ENCODE results near the gene SCFD2. TPM values are rescaled to one million over a fixed set of nuclear protein-coding genes. Genes with fewer than 3 reads are reported as not detected.
A peak's percentile ranks its signal among the peaks of the same experiment; 100 is the strongest.

SCFD2 gene
- total and polyA plus RNA-seq, 9 donors = 9.4 to 14.8 (median 11.3) TPM

DNA sequence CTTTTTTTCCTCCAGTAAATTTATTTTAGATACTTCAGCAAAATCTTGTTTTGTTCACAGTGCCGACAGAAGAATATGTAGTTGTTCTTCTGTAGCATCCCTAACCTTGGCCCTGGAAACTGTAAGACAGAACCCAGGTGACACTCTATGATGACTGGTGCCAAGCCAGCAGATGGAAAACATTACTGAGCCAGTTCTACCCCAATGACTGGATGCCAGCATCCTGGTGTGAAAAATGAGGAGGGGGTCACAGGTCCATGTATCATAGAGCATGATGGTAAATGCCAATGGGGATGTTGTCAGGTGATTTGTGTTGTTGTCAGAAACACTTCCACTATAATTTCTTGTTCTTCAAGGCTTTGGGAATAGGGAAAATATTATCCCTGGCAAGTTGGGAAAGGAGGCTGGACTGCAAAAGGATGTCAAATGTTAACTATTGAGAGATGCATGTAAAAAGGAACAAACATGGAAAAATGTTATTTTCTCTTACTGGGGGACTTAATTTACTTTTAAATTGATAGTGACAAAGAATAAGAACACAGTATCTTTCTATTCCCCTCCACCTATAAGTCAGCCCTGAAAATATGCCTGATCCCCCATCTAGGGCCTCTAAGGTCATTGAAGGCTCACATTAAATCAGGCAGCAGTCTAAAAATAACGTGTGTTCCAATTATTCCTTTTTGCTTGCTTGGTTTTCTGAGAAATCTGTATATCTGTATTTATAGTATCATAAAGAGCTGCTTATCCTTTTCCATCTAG is 343.9 kb downstream of the SCFD2 start:
- no peaks in the 10 kb centered on the region for H3K36me3 ChIP-seq (ENCODE audit: control insufficient read depth, insufficient read depth, low read length)
- H3K27ac ChIP-seq (ENCODE audit: low read length) = peak overlapping the region; percentile 67
- no peaks in the 10 kb centered on the region for H3K9me3 ChIP-seq (replicated peaks; ENCODE audit: control insufficient read depth, low read depth, low read length)
- peaks cover 3% of the 10 kb centered on the region for H3K4me1 ChIP-seq (ENCODE audit: control insufficient read depth, insufficient read depth, low read length)
- WGBS (ENCODE audit: insufficient coverage) = 20% methylated on average over 1 of the region's 2 CpGs
- H3K27me3 ChIP-seq (ENCODE audit: control insufficient read depth, insufficient read depth, low read length) = no peaks in the 10 kb centered on the region
- DNase-seq = peak; percentile 65
- no peak overlapping the region for H3K4me3 ChIP-seq (ENCODE audit: low read length)

DNA sequence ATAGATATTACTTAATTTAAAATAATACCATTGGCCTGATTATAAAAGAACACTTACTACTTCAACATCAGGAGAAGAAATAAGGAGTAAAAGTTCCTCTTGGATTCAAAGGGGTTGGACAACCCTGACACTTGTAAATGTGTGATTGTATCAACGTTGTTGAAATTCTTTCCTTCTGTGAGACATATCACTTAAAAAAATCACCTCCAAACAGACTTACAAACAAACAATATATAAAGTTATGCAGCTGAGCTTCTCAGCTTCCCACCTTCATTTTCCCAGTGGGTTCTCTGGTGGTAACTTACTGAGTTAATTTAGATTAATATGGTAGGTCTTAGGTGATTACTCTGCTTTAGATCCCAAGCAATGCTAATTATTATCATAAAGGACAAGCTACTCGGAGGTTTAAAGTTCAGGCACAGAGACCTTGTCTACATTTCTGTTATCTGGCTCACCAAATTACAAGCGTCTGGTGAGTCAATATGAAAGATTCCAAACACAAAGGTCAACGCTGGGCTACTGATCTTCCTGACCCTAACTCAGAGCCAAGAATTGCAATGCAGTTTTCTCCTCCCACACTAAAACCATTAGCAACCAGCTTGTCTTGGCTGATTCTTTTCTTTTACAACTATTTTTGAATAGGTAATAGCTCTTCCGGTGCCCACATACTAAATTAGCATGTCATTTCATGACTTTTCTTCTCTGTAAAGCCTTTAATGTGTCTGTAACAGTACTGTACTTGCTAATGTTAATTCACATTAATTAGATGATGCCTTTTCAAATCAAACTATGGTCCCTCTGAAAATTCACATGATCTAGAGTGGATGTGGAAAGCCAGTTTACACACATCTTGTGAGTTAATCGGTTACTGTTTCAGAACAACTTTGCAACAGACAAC is 346.1 kb downstream of the SCFD2 start:
- Histone ChIP-seq H3K4me3 (ENCODE audit: low read length) (no peak overlapping the region), H3K27ac (ENCODE audit: low read length) (no peak overlapping the region), H3K4me1 (ENCODE audit: control insufficient read depth, insufficient read depth, low read length) (peaks cover 3% of the 10 kb centered on the region), H3K27me3 (ENCODE audit: control insufficient read depth, insufficient read depth, low read length) (no peaks in the 10 kb centered on the region), H3K9me3 (replicated peaks; ENCODE audit: control insufficient read depth, low read depth, low read length) (no peaks in the 10 kb centered on the region), H3K36me3 (ENCODE audit: control insufficient read depth, insufficient read depth, low read length) (no peaks in the 10 kb centered on the region)
- no peak for DNase-seq
- 20% methylated on average over 1 of the region's 6 CpGs for WGBS (ENCODE audit: insufficient coverage)

DNA sequence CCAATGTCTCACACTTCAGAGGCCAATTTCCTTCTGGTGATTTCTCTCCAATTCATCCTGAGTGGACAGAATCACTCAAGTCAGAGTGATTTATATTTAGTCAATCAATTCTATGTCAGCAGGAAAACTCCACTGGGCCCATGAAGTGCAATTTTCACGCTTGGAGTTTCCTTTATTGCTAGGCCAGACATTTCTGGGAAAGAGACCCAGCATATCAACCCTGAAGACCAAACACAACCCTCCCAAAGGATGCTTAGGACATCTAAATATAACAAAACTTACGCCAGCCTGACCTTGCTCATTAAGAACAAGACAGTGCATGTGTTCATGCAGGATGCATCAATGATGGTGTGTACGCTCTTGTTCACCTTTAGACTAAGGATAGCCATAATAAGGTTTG is 347.4 kb downstream of the SCFD2 start:
- DNase-seq = no peak
- peaks cover 9% of the 10 kb centered on the region for H3K4me1 ChIP-seq (ENCODE audit: control insufficient read depth, insufficient read depth, low read length)
- H3K36me3 ChIP-seq (ENCODE audit: control insufficient read depth, insufficient read depth, low read length) = no peaks in the 10 kb centered on the region
- H3K4me3 ChIP-seq (ENCODE audit: low read length) = no peak overlapping the region
- H3K27me3 ChIP-seq (ENCODE audit: control insufficient read depth, insufficient read depth, low read length) = no peaks in the 10 kb centered on the region
- H3K27ac ChIP-seq (ENCODE audit: low read length) = no peak overlapping the region
- H3K9me3 ChIP-seq (replicated peaks; ENCODE audit: control insufficient read depth, low read depth, low read length) = no peaks in the 10 kb centered on the region
- WGBS (ENCODE audit: insufficient coverage) = no CpG with 5 or more reads among the region's 3 CpGs

DNA sequence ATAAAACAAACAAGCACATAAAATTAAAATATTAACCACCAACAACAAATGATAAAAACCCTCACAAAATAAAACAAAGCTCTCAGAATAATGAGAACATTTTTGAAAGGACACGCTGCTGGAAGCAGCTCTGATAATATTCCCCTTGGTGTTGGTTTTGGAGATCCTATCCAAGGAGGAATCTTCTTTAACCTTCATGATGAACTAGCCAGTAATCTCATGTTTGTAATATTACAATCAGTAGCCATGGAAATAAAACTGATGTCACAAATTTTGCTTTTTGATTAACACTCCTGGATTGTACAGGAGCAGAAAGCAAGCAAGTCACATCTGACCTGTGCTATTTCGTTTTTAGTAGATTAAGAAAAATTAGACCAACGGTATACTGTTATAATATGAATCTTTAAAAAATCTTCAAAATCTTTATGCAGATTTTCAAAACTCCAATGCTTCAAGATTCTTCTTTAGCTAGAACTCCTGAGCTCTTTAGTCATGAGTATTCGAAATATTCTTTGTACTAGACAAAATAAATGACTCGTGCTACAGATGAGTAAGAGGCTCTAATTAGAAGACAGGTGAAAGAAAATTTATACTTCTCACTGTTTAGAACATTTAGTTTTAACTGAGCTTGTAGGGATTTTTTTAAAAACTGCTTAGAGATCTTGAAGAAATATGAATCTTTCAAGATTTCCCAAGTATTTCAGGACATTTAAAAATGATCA is 349.6 kb downstream of the SCFD2 start:
- no peaks in the 10 kb centered on the region for H3K9me3 ChIP-seq (replicated peaks; ENCODE audit: control insufficient read depth, low read depth, low read length)
- no CpG with 5 or more reads among the region's 5 CpGs for WGBS (ENCODE audit: insufficient coverage)
- peak overlapping the region; percentile 77 for H3K27ac ChIP-seq (ENCODE audit: low read length)
- no peaks in the 10 kb centered on the region for H3K36me3 ChIP-seq (ENCODE audit: control insufficient read depth, insufficient read depth, low read length)
- H3K27me3 ChIP-seq (ENCODE audit: control insufficient read depth, insufficient read depth, low read length) = no peaks in the 10 kb centered on the region
- peak; percentile 87 for DNase-seq
- peaks cover 17% of the 10 kb centered on the region for H3K4me1 ChIP-seq (ENCODE audit: control insufficient read depth, insufficient read depth, low read length)
- H3K4me3 ChIP-seq (ENCODE audit: low read length) = no peak overlapping the region

DNA sequence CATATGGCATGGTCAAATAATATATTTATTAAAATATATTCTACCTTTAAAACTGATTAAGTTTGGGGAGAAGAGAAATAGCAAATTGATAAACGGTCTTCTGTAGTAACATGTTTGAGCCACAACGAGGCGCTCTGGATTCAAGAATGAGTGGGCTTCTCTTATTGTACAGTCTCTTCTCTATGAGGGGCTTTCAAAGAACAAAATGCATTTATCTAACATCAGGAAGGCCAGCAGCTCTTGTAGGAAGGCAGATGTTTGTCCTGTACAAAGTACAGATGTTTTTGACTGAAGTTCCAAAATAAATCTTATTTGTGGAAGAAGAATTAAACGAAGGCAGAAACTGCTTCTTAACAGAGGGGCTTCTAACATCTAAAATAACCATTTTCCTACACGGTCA is 350.2 kb downstream of the SCFD2 start:
- H3K27ac ChIP-seq (ENCODE audit: low read length) = peak overlapping the region; percentile 77
- DNase-seq = peak; percentile 94
- H3K36me3 ChIP-seq (ENCODE audit: control insufficient read depth, insufficient read depth, low read length) = no peaks in the 10 kb centered on the region
- peaks cover 17% of the 10 kb centered on the region for H3K4me1 ChIP-seq (ENCODE audit: control insufficient read depth, insufficient read depth, low read length)
- H3K9me3 ChIP-seq (replicated peaks; ENCODE audit: control insufficient read depth, low read depth, low read length) = no peaks in the 10 kb centered on the region
- H3K4me3 ChIP-seq (ENCODE audit: low read length) = no peak overlapping the region
- WGBS (ENCODE audit: insufficient coverage) = no CpG with 5 or more reads among the region's 5 CpGs
- H3K27me3 ChIP-seq (ENCODE audit: control insufficient read depth, insufficient read depth, low read length) = no peaks in the 10 kb centered on the region

DNA sequence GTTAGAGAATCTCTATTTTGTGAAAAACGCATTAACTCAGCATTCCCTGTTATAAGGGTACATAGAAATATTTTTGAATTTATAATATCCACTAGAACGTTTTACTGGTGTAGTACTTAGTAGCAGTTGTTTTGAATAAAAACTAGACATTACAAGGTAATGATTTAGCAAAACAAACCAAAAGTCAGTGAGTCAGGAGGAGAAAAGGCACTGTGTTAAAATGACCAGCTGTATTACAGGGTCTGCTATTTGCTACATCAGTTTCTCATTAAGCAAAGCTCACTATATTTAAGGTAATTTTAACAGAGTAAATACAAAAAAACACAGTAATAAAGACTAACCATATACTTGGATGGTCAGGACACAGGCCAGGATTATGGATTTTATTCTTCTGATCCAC is 351.0 kb downstream of the SCFD2 start:
- no CpG with 5 or more reads among the region's 2 CpGs for WGBS (ENCODE audit: insufficient coverage)

DNA sequence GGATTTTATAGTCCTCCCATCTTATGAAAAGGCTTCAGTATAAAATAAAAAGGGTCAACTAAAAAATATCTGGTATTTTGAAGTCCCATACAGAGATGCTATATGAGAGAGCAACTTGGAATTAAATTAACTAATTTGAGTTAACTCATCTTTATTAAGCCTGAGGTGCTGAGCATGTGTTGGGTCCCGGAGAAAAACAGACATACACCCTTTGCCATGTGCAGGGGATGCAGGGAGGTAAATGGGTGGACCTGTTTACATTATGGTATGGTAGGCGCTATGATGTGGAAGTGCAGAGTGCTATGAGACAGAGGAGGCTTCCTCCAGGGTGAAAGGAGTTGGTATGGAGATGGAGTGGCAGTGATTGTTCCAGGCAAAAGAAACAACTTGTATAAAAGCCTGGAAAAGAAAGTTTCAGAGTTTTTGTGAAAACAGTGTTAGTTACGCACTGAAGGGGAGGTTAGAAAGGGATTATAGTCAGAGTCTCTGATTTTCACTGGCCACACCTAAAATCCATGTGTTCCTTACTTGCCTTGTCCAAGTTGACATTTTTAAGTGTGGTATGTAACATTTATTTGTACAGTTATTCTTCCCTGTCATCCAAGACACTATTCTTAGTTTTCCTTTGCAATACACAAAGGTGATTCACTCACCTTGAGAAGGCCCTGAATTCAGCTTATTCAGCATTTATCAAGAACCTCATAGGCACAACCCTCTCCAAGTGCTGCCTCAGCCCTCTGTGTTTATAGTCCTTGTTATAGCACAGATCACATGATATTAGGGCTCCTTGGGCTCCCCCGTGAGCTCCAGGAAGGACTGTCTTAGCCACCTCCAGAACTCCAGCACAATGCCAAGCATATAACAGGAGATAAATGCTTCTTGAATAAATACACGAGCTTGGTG is 351.7 kb downstream of the SCFD2 start:
- peaks cover 25% of the 10 kb centered on the region for H3K4me1 ChIP-seq (ENCODE audit: control insufficient read depth, insufficient read depth, low read length)
- WGBS (ENCODE audit: insufficient coverage) = 78% methylated on average over 1 of the region's 5 CpGs
- H3K27ac ChIP-seq (ENCODE audit: low read length) = peak overlapping the region; percentile 76
- no peaks in the 10 kb centered on the region for H3K36me3 ChIP-seq (ENCODE audit: control insufficient read depth, insufficient read depth, low read length)
- no peak overlapping the region for H3K4me3 ChIP-seq (ENCODE audit: low read length)
- DNase-seq = peak; percentile 65
- no peaks in the 10 kb centered on the region for H3K9me3 ChIP-seq (replicated peaks; ENCODE audit: control insufficient read depth, low read depth, low read length)
- no peaks in the 10 kb centered on the region for H3K27me3 ChIP-seq (ENCODE audit: control insufficient read depth, insufficient read depth, low read length)

More for the DNA sequence above, 351.0 kb downstream of the SCFD2 start:
- no peaks in the 10 kb centered on the region for H3K9me3 ChIP-seq (replicated peaks; ENCODE audit: control insufficient read depth, low read depth, low read length)
- H3K36me3 ChIP-seq (ENCODE audit: control insufficient read depth, insufficient read depth, low read length) = no peaks in the 10 kb centered on the region
- no peak overlapping the region for H3K27ac ChIP-seq (ENCODE audit: low read length)
- no peak for DNase-seq
- H3K4me1 ChIP-seq (ENCODE audit: control insufficient read depth, insufficient read depth, low read length) = peaks cover 22% of the 10 kb centered on the region
- no peaks in the 10 kb centered on the region for H3K27me3 ChIP-seq (ENCODE audit: control insufficient read depth, insufficient read depth, low read length)
- H3K4me3 ChIP-seq (ENCODE audit: low read length) = no peak overlapping the region

DNA sequence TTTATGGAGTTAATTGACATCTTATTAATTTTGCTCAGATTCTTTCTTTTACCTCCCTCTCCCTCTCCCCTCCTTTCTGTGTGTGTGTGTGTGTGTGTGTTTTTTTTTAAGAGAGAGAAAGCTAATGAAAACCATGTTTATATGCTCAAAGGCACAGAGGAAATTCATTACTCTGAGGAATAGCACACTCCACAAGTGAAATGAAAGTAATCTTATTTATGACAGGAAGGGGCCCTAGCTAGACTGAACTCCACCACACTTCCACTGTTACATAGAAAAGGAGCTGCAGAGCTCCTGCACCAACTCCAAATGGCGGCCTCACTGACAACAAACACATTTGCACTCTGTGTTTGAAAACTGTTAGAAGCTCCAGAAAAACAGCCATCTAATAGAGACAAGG is 353.1 kb downstream of the SCFD2 start:
- H3K4me1 ChIP-seq (ENCODE audit: control insufficient read depth, insufficient read depth, low read length) = peaks cover 27% of the 10 kb centered on the region
- no peaks in the 10 kb centered on the region for H3K27me3 ChIP-seq (ENCODE audit: control insufficient read depth, insufficient read depth, low read length)
- no peak overlapping the region for H3K4me3 ChIP-seq (ENCODE audit: low read length)
- peak overlapping the region; percentile 76 for H3K27ac ChIP-seq (ENCODE audit: low read length)
- H3K9me3 ChIP-seq (replicated peaks; ENCODE audit: control insufficient read depth, low read depth, low read length) = no peaks in the 10 kb centered on the region
- 25% methylated on average over 1 of the region's 1 CpG for WGBS (ENCODE audit: insufficient coverage)
- H3K36me3 ChIP-seq (ENCODE audit: control insufficient read depth, insufficient read depth, low read length) = no peaks in the 10 kb centered on the region
- DNase-seq = peak; percentile 90

DNA sequence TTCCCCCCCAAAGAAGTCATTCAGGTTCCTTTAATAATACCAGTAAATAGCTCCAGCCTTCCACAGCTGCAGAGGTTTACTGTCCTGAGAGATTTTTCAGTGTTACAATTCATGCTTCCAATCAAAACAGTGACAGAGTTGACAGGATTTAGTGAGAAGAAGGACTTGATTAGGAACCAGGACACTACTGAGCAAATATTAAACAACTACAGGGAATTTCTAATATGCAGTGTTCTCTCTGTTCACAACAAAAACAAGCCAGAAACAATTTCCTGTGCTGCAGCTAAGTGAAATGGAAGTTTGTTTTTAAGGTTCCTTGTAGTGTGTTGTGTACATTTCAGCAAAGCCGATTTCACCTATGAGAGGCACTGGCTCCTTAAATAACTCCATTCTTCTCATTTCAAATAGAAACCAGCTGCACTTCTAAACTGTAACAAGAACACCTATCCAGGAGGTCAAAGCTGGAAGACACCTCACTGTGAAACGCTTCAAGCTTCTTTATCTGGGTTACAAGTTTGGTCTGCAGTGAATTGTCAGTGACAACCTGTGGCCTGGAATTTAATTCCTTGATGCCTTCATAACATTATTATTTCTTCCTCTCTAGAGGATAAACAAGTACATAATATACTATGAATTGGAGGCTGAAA is 354.5 kb downstream of the SCFD2 start:
- WGBS (ENCODE audit: insufficient coverage) = no CpG with 5 or more reads among the region's 2 CpGs
- H3K27ac ChIP-seq (ENCODE audit: low read length) = peak overlapping the region; percentile 76
- H3K9me3 ChIP-seq (replicated peaks; ENCODE audit: control insufficient read depth, low read depth, low read length) = no peaks in the 10 kb centered on the region
- H3K27me3 ChIP-seq (ENCODE audit: control insufficient read depth, insufficient read depth, low read length) = no peaks in the 10 kb centered on the region
- H3K36me3 ChIP-seq (ENCODE audit: control insufficient read depth, insufficient read depth, low read length) = no peaks in the 10 kb centered on the region
- H3K4me3 ChIP-seq (ENCODE audit: low read length) = no peak overlapping the region
- DNase-seq = peak; percentile 81
- peaks cover 27% of the 10 kb centered on the region for H3K4me1 ChIP-seq (ENCODE audit: control insufficient read depth, insufficient read depth, low read length)

All from muscle of leg (tissue), 11 donors.